PC-9 (cell line): ENCODE results near the gene EML1. TPM values are rescaled to one million over a fixed set of nuclear protein-coding genes. Genes with fewer than 3 reads are reported as not detected.

Source experiments
- BruUV-seq: library from RNA; stranded (reverse); fragments of 400-500 nt; replicated peaks from 2 replicates; lab custom pipeline; 2021; lab: Mats Ljungman, UMichigan
- CTCF ChIA-PET: fragments of 300-600 bp; sonication (Branson Sonifier 250); formaldehyde crosslinking; loops from one replicate; lab custom pipeline; 2022; ENCODE audit warnings: antibody characterized with exemption; lab: Charles Lee
- POLR2A ChIA-PET: fragments of 300-600 bp; sonication (Branson Sonifier 250); formaldehyde crosslinking; loops from one replicate; lab custom pipeline; 2022; ENCODE audit warnings: antibody characterized with exemption; ENCODE audit not compliant: unreplicated experiment; lab: Charles Lee
- DNase-seq, 2 experiments: peaks; one replicate each; pipeline versions ENCODE4 v3.0.0 to v3.0.0-alpha.2; 2015 to 2022; ENCODE audit warnings: mixed read lengths in 1 of 2
- H2AFZ ChIP-seq: fragments of 200-600 bp; sonication (generic); 2 replicates; pipeline ENCODE4 v1.8.1; 2017; ENCODE audit warnings: antibody characterized with exemption
- H3F3A ChIP-seq: fragments of 200-600 bp; sonication (generic); 2 replicates; pipeline ENCODE4 v1.8.1; 2017; ENCODE audit warnings: antibody characterized with exemption, mild to moderate bottlenecking, low read depth; ENCODE audit not compliant: insufficient read depth
- H3K27ac ChIP-seq: fragments of 200-600 bp; sonication (generic); 2 replicates; pipeline ENCODE4 v1.6.1; 2016; ENCODE audit warnings: mixed run types
- H3K27me3 ChIP-seq: fragments of 200-600 bp; sonication (generic); 2 replicates; pipeline ENCODE4 v1.6.1; 2016; ENCODE audit warnings: low read depth, mixed run types; ENCODE audit not compliant: insufficient read depth
- H3K36me3 ChIP-seq: fragments of 200-600 bp; sonication (generic); 2 replicates; pipeline ENCODE4 v1.6.1; 2016; ENCODE audit warnings: low read depth, mixed run types
- H3K4me1 ChIP-seq: fragments of 200-600 bp; sonication (generic); replicated peaks from 2 replicates; pipeline ENCODE4 v1.6.1; 2016; ENCODE audit warnings: mixed run types; ENCODE audit not compliant: insufficient read depth
- H3K4me2 ChIP-seq: fragments of 200-600 bp; sonication (generic); 2 replicates; pipeline ENCODE4 v1.6.1; 2017; ENCODE audit warnings: mixed run types
- H3K4me3 ChIP-seq: fragments of 200-600 bp; sonication (generic); 2 replicates; pipeline ENCODE4 v1.6.1; 2016; ENCODE audit warnings: mixed run types
- H3K79me2 ChIP-seq: fragments of 200-600 bp; sonication (generic); 2 replicates; pipeline ENCODE4 v1.6.1; 2017; ENCODE audit warnings: low read depth, mixed run types
- H3K9me2 ChIP-seq: fragments of 200-600 bp; sonication (generic); 2 replicates; pipeline ENCODE4 v1.8.1; 2017; ENCODE audit warnings: mild to moderate bottlenecking; ENCODE audit not compliant: insufficient read depth
- H3K9me3 ChIP-seq: fragments of 200-600 bp; sonication (generic); 2 replicates; pipeline ENCODE4 v1.8.1; 2016; ENCODE audit warnings: low read depth; ENCODE audit not compliant: insufficient read depth
- H4K20me1 ChIP-seq: fragments of 200-600 bp; sonication (generic); 2 replicates; pipeline ENCODE4 v1.8.1; 2017; ENCODE audit not compliant: insufficient read depth
- EZH2 ChIP-seq: fragments of 200-600 bp; sonication (generic); IDR thresholded peaks from 2 replicates; pipeline ENCODE4 v1.8.0; 2017; ENCODE audit warnings: antibody characterized with exemption, low read depth
- intact Hi-C: fragments of 100-400 bp; cut with micrococcal nuclease; formaldehyde crosslinking; loops from one replicate; pipeline ENCODE4 v1.10.0; 2022; ENCODE audit not compliant: unreplicated experiment
- total RNA-seq: library from RNA; stranded (reverse); gene quantifications from 2 replicates; pipeline ENCODE4 v1.2.3, GENCODE V29; 2021
- TF ChIP-seq, protein P1 (sequence below): fragments of 200-600 bp; sonication (generic); conservative IDR thresholded peaks from 2 replicates; pipeline ENCODE4 v1.6.1; 2017; ENCODE audit warnings: mixed run types, antibody characterized with exemption, mild to moderate bottlenecking, moderate library complexity

Gene EML1
- total RNA-seq, 1 experiment from 2014 or later = 1.8 TPM

DNA sequence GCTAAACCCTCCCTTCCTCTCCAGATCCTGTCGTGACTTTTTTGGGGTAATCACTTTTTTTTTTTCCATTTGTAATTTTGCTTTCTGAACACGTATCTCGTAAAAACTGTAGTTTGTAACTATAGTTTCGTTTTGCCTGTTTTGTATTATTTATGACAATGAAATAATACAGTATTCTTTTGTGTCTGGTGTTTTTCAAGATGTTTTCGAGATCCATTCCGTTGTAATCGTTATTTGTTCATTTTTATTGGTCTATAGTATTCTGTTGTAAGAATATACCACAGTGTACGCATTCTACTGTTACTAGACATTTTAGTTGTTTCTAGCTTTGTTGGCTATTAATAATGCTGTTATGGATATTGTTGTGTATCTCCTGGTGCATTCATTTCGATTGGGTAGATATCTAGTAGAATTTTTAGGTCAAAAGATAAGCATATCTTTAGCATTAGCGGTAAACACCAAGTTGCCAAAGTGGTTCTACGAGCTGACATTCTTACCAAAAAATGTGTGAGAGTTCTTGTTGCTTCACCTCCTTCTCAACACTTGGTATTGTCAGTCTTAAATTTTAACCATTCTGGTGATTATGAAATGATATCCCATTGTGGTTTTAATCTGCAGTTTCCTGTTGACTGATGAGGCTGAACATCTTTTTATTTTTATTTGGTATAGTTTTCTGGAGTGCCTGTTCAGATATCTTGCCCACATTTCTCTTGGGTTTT lies 179.7 kb downstream of the EML1 start:
- no peaks in the 10 kb centered on the region for H3K36me3 ChIP-seq
- H3K4me2 ChIP-seq = peak overlapping the region; percentile 77
- DNase-seq = no peak
- no peaks in the 10 kb centered on the region for H3K9me3 ChIP-seq
- H3F3A ChIP-seq = no peaks in the 10 kb centered on the region; the same call in 1 of the 2 replicates
- H3K9me2 ChIP-seq = no peaks in the 10 kb centered on the region
- TF ChIP-seq, protein P1, sequence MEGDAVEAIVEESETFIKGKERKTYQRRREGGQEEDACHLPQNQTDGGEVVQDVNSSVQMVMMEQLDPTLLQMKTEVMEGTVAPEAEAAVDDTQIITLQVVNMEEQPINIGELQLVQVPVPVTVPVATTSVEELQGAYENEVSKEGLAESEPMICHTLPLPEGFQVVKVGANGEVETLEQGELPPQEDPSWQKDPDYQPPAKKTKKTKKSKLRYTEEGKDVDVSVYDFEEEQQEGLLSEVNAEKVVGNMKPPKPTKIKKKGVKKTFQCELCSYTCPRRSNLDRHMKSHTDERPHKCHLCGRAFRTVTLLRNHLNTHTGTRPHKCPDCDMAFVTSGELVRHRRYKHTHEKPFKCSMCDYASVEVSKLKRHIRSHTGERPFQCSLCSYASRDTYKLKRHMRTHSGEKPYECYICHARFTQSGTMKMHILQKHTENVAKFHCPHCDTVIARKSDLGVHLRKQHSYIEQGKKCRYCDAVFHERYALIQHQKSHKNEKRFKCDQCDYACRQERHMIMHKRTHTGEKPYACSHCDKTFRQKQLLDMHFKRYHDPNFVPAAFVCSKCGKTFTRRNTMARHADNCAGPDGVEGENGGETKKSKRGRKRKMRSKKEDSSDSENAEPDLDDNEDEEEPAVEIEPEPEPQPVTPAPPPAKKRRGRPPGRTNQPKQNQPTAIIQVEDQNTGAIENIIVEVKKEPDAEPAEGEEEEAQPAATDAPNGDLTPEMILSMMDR = no peak
- TF ChIP-seq EZH2 = no peak
- peak overlapping the region; percentile 73 for H2AFZ ChIP-seq
- peak overlapping the region; percentile 60 for H3K4me3 ChIP-seq
- BruUV-seq = no TSS peak
- no peaks in the 10 kb centered on the region for H3K27me3 ChIP-seq
- POLR2A ChIA-PET = no interaction called here
- intact Hi-C loops = no loop called here
- no peak overlapping the region for H3K27ac ChIP-seq
- H3K79me2 ChIP-seq = peaks cover 5% of the 10 kb centered on the region; the same call in 1 of the 2 replicates
- CTCF ChIA-PET = no interaction called here
- no peaks in the 10 kb centered on the region for H3K4me1 ChIP-seq
- H4K20me1 ChIP-seq = no peaks in the 10 kb centered on the region

DNA sequence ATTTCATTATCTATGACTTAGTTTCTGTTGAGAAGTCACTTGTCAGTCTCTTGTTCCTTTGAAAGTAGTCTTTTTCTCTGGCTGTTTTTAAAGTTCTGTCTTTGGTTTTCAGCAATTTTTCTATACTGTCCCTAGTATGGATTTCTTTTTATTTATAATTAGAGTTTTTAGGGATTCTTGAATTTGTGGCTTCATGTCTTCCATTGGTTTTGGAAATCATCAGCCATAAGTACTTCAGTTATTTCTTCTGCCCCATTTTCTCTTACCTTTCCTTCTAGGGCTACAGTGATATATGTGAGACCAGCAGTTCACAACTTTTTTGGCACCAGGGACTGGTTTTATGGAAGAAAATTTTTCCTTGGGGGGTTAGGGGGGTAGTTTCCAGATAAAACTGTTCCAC lies 182.0 kb downstream of the EML1 start:
- H3K9me2 ChIP-seq = no peaks in the 10 kb centered on the region
- H3K4me1 ChIP-seq = no peaks in the 10 kb centered on the region
- ChIA-PET POLR2A (no interaction called here), CTCF (no interaction called here)
- no peak overlapping the region for H2AFZ ChIP-seq
- DNase-seq = no peak
- no peak overlapping the region for H3K4me2 ChIP-seq
- H4K20me1 ChIP-seq = no peaks in the 10 kb centered on the region
- peaks cover 5% of the 10 kb centered on the region; the same call in 1 of the 2 replicates for H3K79me2 ChIP-seq
- H3K36me3 ChIP-seq = no peaks in the 10 kb centered on the region
- no peaks in the 10 kb centered on the region for H3K9me3 ChIP-seq
- TF ChIP-seq, protein P1 = no peak
- no peak for TF ChIP-seq EZH2
- no peaks in the 10 kb centered on the region for H3F3A ChIP-seq
- H3K27me3 ChIP-seq = no peaks in the 10 kb centered on the region
- BruUV-seq = no TSS peak
- no peak overlapping the region for H3K4me3 ChIP-seq
- intact Hi-C loops = no loop called here
- H3K27ac ChIP-seq = no peak overlapping the region

- Histone ChIP-seq H4K20me1 (no peaks in the 10 kb centered on the region), H3K79me2 (peaks cover 5% of the 10 kb centered on the region; the same call in 1 of the 2 replicates), H3K27me3 (no peaks in the 10 kb centered on the region), H3K4me3 (no peak overlapping the region), H3F3A (no peaks in the 10 kb centered on the region), H3K9me3 (no peaks in the 10 kb centered on the region), H3K36me3 (no peaks in the 10 kb centered on the region), H3K27ac (no peak overlapping the region), H3K4me2 (no peak overlapping the region), H2AFZ (no peak overlapping the region), H3K4me1 (no peaks in the 10 kb centered on the region), H3K9me2 (no peaks in the 10 kb centered on the region)
- TF ChIP-seq EZH2 = no peak
- TF ChIP-seq, protein P1 = no peak
- POLR2A ChIA-PET = no interaction called here
- intact Hi-C loops = no loop called here
- DNase-seq = no peak
- BruUV-seq = no TSS peak
- CTCF ChIA-PET = no interaction called here
These were observed 182.8 kb downstream of the EML1 start for GRCh38 chr14:99976021-99976420.
